Renal cortex interstitium (tissue), 15 donors: ENCODE measurements around the gene NMD3. TPM values are rescaled to one million over a fixed set of nuclear protein-coding genes. Genes with fewer than 3 reads are reported as not detected.
A peak's percentile ranks its signal among the peaks of the same experiment; 100 is the strongest.

Source experiments
- DNase-seq, 11 donors: peaks; one replicate each; pipeline ENCODE4 v3.0.0-alpha.2; 2013; ENCODE audit warnings: low read depth in 9 of 11, low spot score in 4 of 11; ENCODE audit errors: extremely low read depth in 1 of 11
- long read RNA-seq, 16 experiments: transcript quantifications; one replicate each; lab custom pipeline, GENCODE V29; 2026
- polyA plus RNA-seq, 3 donors: library from polyadenylated mRNA; unstranded; fragments of 120-200 nt; gene quantifications; one replicate each; pipeline ENCODE4 v1.2.1, GENCODE V29; 2013; ENCODE audit not compliant: insufficient read length in 3 of 3

NMD3 gene
- 10 to 100 TPM; 50.2 to 60.0 (median 59.3) TPM for polyA plus RNA-seq
- long read RNA-seq, donor 1, transcript NMD3-201 (16 exons, 3,049 nt) = major isoform, 7 of 12 reads
- long read RNA-seq, donor 1, partial matches to known transcripts = 0 of 12 reads
- long read RNA-seq, donor 1, other reads (novel, unspliced or antisense) = 5 of 12 reads
- long read RNA-seq, donor 2, partial matches to known transcripts = 0 of 6 reads
- long read RNA-seq, donor 2, other reads (novel, unspliced or antisense) = 0 of 6 reads
- long read RNA-seq, donor 3, transcript NMD3-201 (16 exons, 3,049 nt) = major isoform, 6 of 13 reads
- long read RNA-seq, donor 3, partial matches to known transcripts = 7 of 13 reads
- long read RNA-seq, donor 3, other reads (novel, unspliced or antisense) = 0 of 13 reads
- long read RNA-seq, donor 4, partial matches to known transcripts = 0 of 11 reads
- long read RNA-seq, donor 4, other reads (novel, unspliced or antisense) = 7 of 11 reads
- long read RNA-seq, donor 5 = 0 reads
- long read RNA-seq, donor 6, partial matches to known transcripts = 0 of 3 reads
- long read RNA-seq, donor 6, other reads (novel, unspliced or antisense) = 0 of 3 reads
- long read RNA-seq, donor 7, transcript NMD3-201 (16 exons, 3,049 nt) = major isoform, 6 of 7 reads
- long read RNA-seq, donor 7, partial matches to known transcripts = 0 of 7 reads
- long read RNA-seq, donor 7, other reads (novel, unspliced or antisense) = 0 of 7 reads
- long read RNA-seq, donor 8, transcript NMD3-201 (16 exons, 3,049 nt) = major isoform, 6 of 7 reads
- long read RNA-seq, donor 8, partial matches to known transcripts = 0 of 7 reads
- long read RNA-seq, donor 8, other reads (novel, unspliced or antisense) = 0 of 7 reads
- long read RNA-seq, donor 9, transcript NMD3-201 (16 exons, 3,049 nt) = major isoform, 5 of 6 reads
- long read RNA-seq, donor 9, partial matches to known transcripts = 0 of 6 reads
- long read RNA-seq, donor 9, other reads (novel, unspliced or antisense) = 0 of 6 reads
- long read RNA-seq, donor 10, partial matches to known transcripts = 5 of 12 reads
- long read RNA-seq, donor 10, other reads (novel, unspliced or antisense) = 0 of 12 reads
- long read RNA-seq, donor 11, partial matches to known transcripts = 8 of 11 reads
- long read RNA-seq, donor 11, other reads (novel, unspliced or antisense) = 0 of 11 reads
- long read RNA-seq, donor 12, partial matches to known transcripts = 0 of 4 reads
- long read RNA-seq, donor 12, other reads (novel, unspliced or antisense) = 0 of 4 reads
- long read RNA-seq, donor 13, transcript NMD3-201 (16 exons, 3,049 nt) = major isoform, 11 of 11 reads
- long read RNA-seq, donor 13, partial matches to known transcripts = 0 of 11 reads
- long read RNA-seq, donor 13, other reads (novel, unspliced or antisense) = 0 of 11 reads
- long read RNA-seq, donor 14, partial matches to known transcripts = 5 of 10 reads
- long read RNA-seq, donor 14, other reads (novel, unspliced or antisense) = 0 of 10 reads
- long read RNA-seq, donor 15, partial matches to known transcripts = 0 of 3 reads
- long read RNA-seq, donor 15, other reads (novel, unspliced or antisense) = 0 of 3 reads
- long read RNA-seq, donor 16, transcript NMD3-201 (16 exons, 3,049 nt) = major isoform, 15 of 42 reads
- long read RNA-seq, donor 16, partial matches to known transcripts = 22 of 42 reads
- long read RNA-seq, donor 16, other reads (novel, unspliced or antisense) = 5 of 42 reads

DNA sequence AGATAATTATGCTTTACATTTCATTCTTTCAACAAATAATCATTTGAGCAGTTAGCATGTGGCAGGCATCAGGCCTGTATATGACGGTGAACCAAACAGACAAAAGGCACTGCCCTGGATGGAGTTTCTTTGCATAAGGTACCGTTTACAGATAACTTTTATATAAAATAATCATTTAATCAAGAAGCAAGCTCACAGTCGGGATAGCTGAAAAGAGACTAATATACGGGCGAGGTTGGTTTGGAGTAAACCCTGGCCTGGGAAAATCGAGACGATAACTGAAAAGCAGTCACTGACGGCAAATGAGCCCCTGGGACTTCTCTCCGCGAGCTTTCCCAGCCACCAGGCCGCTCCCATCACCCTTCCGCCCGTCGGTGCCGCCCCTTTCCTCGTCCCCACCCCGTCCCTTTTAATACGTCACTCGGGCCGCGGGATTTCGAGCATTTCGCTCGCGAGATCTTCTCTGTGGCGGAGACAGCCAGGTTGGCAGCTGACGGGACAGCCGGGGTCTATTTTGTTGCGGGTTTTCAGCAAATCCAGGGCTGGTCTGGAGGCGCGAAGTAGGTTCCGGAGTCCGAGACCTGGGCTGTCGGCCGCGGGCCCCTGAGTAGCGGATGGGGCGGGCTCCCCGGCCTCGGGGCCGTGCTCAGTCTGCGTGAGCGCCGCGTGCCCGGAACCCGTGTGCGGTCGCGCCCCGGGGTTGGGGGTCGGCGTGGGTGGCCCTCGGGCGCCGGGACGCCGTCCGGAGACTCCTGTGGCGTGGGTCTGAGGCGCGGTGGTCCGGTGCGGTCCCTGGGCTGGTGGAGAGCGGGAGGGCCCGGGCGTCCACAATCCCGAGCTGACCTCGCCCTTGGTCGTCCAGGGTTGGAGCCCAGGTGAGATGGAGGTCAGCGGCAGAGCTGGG lies at the start of gene NMD3:
TSS of gene NMD3 (plus strand) at position 462 of the 904 bp plus-strand sequence. CDS start 703 bp downstream, outside the sequence.
- DNase-seq = peak; percentile 83 to 97 (median 93)

DNA sequence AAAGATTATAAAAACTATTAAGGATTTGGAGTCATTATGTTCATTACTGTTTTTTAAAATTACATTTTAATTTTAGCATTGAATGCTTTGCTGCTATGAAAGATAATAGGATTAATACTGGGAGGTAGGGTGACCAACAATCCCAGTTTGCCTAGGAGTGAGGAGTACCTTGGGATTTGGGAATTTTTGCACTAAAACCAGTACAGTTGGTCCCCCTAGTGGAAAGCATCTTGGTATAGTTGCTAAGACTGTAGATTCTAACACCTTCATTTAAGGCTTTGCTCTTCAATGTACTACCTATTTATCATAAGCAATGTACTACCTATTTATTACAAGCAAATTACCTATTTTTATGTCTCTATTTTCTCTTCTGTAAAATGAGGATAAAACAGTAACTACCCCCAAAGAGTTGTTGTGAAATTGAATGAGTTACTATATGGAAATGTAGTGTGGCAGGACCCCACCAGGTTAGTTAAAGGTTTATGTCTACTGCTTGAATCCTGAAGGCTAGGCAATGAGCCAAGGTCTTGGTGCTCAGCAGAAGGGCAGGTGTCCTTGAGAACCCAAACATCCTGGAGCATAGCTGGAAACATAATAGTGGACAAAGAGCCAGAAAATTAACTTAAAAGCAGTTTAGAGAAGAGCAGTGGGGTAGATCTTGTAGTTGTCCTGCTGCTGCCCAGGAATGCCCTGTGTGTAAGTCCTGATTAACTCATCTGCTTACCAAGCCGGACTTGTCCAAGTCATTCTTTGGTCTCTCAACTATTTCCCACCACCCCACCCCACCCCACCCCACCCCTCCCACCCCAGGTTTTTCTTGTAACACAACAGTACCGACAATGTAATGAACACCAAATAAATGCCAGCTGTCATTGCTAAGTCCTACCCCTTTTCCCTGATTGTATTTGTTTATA lies 49.2 kb upstream of the NMD3 start:
- no peak for DNase-seq

DNA sequence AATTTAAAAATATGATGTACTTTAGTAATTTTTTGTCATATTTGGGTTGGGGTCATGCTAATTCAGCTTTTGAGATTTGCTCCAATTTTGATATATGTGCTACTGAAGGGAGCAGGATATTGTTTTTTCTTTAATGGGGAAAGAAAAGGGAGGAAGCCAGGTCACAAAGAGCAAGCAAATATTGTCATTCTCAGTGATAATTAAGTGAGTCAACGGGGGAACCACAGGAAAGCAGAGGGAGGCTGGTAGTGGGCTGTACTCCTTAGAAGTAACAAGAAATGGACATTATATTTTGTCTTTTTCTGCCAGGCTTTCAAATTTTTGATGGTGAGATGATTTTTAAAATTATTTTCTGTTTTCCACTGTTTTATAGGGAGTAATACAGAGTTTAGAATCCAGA lies 45.6 kb upstream of the NMD3 start:
- DNase-seq = no peak

DNA sequence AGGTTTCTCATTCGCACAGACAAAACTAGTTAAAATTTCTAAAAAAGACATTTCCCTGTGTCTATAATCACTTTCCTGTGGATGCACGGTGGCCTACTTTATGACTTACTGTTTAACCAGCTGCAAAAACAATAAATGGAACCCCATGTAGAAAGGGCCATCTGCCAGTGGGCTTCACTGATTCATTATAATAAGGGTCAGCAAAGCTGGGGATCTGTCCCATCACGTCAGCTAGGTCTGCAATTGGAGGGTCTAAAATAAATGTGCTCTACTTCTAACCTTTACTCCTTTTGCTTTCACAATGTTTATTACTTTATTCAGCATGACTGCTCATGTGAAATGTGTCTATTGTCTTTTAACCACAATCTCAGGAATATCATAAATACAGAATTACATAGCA lies 43.1 kb upstream of the NMD3 start:
- no peak for DNase-seq

DNA sequence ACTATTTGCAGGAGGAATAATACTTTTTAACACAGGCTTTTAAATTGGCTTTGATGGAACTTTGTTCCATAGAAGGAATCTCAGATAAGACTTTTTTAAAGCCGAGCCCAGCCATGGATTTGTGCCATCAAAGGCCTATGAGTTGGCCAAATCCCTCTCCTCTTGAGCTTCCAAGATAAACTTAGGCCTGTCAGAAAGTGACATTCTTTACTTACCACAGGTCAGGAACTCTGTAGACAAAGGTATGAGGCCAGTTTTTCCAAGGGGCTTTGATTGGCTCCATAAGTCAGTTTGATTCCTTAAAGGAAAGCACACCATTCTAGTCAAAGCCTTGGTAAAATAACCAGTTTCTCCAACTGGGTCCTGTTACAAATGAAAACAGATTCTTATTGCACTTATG lies 39.7 kb upstream of the NMD3 start:
- peak in 1 of 11 donors; percentile 1 for DNase-seq

DNA sequence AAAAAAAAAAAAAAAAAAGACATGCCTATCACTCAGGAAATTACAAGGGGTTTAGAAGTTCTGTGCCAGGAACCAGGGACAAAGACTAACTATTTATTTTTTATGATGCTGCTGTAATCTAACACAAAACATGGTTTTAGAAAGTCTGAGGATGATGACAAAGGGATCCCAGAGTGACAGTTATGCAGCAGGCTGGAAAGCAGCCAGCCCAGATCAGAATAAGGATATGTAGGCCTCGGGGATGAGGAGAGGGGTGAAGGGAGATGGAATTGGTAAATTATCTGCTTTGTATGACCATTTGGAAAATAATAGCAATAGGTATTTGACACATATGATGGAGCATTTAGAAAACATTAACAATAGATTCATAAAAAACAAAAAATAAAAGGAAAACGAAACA lies 34.1 kb upstream of the NMD3 start:
- no peak for DNase-seq

DNA sequence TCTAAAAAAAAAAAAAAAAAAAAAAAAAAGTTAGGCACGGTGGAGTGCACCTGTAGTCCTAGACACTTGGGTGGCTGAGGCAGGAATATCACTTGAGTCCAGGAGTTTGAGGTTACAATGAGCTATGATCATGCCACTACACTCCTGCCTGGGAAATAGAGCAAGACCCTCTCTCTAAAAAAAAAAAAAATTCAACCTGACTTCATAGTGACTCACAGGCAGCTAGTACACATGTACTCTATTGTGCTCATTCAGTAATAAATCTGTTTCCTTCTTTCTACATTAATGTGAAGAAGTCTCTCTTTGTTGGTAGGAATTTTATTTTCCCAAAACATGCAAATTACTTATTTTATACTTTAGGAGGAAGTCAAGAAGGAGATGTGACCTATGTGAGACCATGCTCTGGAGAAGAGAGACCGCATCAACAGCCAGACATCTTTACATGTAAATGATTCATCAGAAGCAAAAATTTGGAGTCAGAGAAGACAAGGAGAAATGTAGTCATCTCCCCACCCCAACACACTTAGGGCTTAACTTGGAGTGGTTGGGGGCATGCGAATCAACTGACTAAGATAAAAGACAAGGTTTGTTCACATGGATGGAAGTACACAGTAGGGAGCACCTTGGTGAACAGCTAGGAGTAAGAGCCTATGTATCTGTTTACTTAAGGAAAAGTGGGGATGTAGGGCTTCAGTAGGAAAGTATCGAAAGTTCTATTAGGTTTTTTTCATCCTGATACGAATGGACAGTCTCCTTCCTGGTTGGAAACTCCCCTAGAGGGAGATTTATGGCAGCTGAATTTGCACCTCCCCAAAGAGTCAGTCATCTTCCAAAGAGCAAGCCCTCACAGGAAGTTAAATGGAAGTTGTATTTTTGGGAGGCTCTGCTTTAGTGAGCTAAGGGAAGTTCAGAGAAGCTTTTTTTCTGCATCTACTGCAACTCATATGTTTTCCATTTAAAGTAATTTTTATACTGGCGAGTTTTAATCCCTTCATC lies 23.0 kb upstream of the NMD3 start:
- DNase-seq = no peak

DNA sequence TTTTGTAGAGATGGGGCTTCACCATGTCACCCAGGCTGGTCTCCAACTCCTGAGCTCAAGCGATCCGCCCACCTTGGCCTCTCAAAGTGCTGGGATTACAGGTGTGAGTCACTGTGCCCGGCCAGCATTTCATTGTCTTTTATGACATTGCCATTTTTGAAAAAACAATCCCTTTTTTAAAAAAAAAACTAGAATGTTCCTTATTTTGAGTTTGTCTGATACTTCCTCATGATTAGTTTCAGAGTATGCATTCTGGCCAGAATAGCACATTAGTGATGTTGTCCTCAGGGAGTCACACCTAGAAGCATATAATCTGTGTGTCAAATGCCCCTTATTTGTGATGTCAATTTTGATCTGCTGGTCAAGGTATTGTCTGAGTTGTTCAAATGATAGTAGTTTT lies 21.2 kb upstream of the NMD3 start:
- DNase-seq = no peak

DNA sequence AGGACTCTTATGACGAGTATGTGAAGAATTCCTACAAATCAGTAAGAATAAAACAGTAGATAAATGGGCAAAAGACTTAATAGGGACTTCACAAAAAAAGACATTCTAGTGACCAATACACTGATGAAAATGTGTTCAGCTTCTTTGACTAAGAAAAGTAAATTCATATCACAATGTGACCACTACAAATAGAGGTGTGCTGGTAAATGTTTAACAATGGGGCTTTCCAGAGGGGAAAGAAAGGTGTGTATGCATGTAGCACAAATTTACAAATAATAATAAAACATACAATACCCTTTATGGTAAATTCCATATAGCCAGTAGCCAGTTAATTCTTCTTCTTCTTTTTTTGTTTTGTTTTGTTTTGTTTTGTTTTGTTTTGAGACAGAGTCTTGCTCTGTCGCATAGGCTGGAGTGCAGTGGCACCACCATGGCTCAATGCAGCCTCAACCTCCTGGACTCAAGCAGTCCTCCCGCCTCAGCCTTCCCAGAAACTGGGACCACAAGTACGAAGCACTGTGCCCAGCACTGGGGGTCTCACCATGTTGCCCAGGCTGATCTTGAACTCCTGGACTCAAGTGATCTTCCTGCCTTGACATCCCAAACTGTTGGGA lies 17.5 kb upstream of the NMD3 start:
- no peak for DNase-seq

DNA sequence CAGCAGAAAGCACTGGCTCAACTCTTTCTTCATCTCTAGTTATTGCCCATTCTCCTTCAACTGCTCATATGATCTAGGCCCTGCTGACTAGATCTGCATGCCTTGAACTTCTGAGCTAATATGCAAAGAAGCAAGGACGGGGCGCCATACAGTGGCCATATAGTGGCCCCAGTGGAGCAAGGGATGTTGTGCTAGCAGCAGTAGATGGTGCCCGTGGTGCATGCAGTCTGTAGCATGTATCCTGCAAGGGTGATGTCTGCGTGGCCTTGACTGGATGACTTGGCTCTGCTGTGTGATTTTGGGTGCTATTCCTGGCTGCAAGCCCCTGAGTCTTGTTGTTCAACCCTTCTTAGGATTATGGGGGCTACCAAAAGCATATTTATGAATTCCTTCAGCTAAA lies 12.2 kb upstream of the NMD3 start:
- no peak for DNase-seq

DNA sequence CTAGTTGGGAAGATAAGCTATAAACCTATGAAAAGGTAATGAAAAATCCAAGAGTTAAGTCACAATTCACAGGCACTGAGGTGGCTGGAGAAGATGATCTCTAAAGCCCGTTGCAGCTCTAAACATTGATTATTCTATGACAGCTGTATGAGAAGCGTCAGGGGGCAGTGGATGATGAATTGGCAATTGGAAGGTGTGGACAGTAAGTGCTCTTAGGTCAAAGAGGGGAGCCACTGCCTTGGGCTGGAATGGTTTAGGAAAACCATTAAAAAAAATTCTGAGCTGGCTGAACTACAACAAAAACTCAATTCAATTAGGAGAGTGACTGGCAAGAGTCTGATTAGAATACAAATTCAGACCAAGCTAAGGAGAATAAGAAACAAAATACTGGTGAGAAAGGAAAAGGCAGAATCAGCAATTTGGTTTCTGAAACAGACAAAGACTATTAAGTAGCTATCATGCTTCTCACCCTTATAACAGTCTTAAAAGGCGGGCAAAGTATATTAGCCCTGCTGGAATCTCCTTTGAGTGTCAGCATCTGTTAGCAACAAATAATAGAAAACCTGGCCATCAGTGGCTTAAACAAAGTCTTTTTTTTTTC lies 8.8 kb upstream of the NMD3 start:
- DNase-seq = no peak

DNA sequence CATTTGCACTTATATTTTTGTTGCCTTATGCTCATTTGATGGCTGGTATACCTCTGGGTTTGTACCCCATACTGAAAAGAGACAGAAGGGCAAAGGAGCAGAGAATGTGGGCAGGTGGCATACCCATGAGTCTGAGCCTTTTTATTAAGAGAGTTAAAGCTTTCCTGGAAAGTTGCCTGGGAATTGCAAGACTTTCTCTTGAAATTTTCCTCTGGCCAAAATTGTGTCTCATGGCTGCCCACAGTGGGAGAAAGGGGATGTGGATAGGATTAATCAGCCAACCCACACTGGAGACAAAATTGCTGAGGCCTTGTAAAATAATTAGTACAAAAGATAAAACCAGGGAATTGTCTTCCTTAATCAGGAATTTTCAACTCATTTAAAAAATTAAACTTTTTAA lies 8.2 kb upstream of the NMD3 start:
- no peak for DNase-seq

DNA sequence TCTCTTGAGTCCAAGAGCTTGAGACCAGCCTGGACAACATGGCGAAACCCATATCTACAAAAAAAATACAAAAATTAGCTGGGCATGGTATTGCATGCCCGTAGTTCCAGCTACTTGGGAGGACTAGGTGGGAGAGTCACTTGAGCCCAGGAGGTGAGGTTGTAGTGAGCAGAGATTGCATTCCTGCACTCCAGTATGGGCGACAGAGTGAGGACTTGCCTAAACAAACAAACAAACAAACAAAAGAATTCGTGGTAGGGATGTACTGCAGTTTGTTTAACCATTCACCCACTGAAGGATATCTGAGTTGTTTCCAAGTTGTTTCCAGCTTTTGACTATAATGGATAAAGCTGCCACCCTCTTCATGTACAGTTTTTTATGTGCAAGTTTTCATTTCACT lies 7.5 kb upstream of the NMD3 start:
- DNase-seq = no peak

DNA sequence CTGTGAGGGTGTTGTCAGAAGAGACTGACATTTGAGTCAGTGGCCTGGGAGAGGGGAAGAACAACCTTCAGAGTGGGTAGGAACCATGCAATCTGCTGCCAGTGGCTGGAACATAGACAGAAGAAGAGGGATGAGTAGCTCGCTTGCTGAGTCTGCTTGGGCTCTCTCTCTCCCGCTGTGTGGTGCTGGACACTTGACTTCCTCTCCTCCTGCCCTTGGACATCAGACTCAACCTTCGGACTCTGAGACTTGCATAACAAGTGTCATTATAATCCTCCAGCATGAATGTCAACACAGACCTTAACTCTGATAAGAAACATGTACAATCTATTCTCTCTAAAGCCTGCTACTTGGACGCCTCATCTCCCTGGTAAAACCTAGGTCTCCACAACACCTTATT lies 5.9 kb upstream of the NMD3 start:
- DNase-seq = no peak

DNA sequence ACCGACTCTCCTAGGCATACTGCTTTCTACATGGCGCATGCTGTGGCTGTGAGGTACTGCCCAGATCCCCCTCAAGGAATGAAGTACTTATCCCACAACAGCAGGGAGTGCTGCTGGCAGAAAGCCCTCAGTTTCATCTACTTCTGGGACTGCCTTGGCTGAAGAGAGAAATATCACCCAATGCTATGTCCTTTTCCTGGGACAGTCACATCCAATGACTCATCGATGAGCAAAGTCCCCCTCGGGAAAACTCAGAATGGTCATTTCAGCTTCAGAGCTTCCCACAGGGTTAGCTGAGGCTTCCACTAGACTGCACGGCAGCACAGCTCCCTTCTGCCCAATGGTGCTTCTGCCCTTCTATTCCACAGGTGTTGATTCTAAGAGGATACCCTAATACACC lies 3.6 kb upstream of the NMD3 start:
- DNase-seq = no peak
